ENCODE measurements around the gene ZNF536.

The ZNF536 gene

DNA sequence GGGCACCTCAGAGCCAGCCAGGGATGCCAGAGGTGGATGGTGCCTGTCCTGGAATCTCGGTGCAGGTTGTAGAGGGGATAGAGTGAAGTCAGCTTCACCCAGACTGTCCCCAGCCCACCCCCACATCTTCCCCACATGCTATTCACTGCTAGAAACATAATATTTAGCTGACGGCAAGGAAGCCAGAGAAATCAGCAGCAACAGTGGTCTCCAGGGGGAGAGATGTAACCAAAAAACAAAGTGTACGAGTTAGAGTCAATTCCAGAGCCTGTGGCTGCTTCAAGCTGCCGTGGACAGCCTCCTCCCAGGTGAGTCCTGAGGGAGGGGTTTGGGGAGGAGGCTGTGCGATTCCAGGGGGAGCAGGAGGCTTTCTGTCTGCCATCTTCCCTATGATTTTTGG lies 97.6 kb downstream of the ZNF536 start:
- DNase-seq: no peak
- H4K20me1 ChIP-seq (ENCODE audit: insufficient read depth, low read length): no peaks in the 10 kb centered on the region
- no peak overlapping the region for H2AFZ ChIP-seq (ENCODE audit: low read length)
- no peak overlapping the region for H3K4me3 ChIP-seq (ENCODE audit: low read length)
- H3K9me2 ChIP-seq (replicated peaks; ENCODE audit: insufficient read depth, low read length): no peaks in the 10 kb centered on the region
- H3F3A ChIP-seq (ENCODE audit: insufficient read depth, low read length): no peaks in the 10 kb centered on the region
- no peaks in the 10 kb centered on the region for H3K79me2 ChIP-seq (ENCODE audit: low read length)
- no peak overlapping the region for H3K9ac ChIP-seq (ENCODE audit: low read length)
- TF ChIP-seq EZH2phosphoT487 (IDR thresholded peaks at IDR 0.05; ENCODE audit: low read length) (no peak), EZH2 (optimal IDR thresholded peaks at IDR 0.05; ENCODE audit: low read depth, low read length) (no peak)
- TF ChIP-seq, protein P1, sequence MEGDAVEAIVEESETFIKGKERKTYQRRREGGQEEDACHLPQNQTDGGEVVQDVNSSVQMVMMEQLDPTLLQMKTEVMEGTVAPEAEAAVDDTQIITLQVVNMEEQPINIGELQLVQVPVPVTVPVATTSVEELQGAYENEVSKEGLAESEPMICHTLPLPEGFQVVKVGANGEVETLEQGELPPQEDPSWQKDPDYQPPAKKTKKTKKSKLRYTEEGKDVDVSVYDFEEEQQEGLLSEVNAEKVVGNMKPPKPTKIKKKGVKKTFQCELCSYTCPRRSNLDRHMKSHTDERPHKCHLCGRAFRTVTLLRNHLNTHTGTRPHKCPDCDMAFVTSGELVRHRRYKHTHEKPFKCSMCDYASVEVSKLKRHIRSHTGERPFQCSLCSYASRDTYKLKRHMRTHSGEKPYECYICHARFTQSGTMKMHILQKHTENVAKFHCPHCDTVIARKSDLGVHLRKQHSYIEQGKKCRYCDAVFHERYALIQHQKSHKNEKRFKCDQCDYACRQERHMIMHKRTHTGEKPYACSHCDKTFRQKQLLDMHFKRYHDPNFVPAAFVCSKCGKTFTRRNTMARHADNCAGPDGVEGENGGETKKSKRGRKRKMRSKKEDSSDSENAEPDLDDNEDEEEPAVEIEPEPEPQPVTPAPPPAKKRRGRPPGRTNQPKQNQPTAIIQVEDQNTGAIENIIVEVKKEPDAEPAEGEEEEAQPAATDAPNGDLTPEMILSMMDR (IDR thresholded peaks at IDR 0.05; ENCODE audit: low read length): no peak
- H3K9me3 ChIP-seq (replicated peaks; ENCODE audit: insufficient read depth, low read length): no peaks in the 10 kb centered on the region
- H3K4me1 ChIP-seq (ENCODE audit: low read length): no peaks in the 10 kb centered on the region
- peaks cover 29% of the 10 kb centered on the region for H3K27me3 ChIP-seq (replicated peaks; ENCODE audit: insufficient read depth, low read length)
- no peak overlapping the region for H3K4me2 ChIP-seq (ENCODE audit: low read depth, low read length)
- no peak overlapping the region for H3K27ac ChIP-seq (ENCODE audit: low read length)
- H3K36me3 ChIP-seq (replicated peaks; ENCODE audit: insufficient read depth, low read length): no peaks in the 10 kb centered on the region

DNA sequence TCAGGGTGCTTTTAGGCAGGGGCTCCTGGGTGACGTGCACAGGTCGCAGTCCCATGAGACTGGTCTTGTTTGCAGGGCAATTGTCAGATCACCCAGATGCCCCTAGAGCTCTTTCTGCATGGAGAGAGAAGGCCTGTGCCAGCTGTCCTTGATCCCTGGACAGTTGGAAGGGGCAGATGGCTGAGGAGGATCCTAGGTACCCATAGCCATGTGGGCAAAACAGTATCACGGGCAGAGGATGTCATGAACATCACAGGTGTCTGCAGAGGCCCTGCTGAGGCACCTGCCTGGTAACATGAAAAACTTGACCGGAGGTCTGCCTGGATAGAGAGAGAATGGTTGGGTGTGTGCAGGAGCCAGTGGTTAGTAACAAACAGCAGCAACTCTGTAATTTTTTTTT lies 99.3 kb downstream of the ZNF536 start:
- DNase-seq: no peak
- Histone ChIP-seq H4K20me1 (ENCODE audit: insufficient read depth, low read length) (no peaks in the 10 kb centered on the region), H3K9ac (ENCODE audit: low read length) (no peak overlapping the region), H3F3A (ENCODE audit: insufficient read depth, low read length) (no peaks in the 10 kb centered on the region), H3K27ac (ENCODE audit: low read length) (no peak overlapping the region), H3K4me2 (ENCODE audit: low read depth, low read length) (no peak overlapping the region), H3K27me3 (replicated peaks; ENCODE audit: insufficient read depth, low read length) (peaks cover 43% of the 10 kb centered on the region), H3K79me2 (ENCODE audit: low read length) (no peaks in the 10 kb centered on the region), H3K4me1 (ENCODE audit: low read length) (no peaks in the 10 kb centered on the region), H3K9me2 (replicated peaks; ENCODE audit: insufficient read depth, low read length) (no peaks in the 10 kb centered on the region), H3K36me3 (replicated peaks; ENCODE audit: insufficient read depth, low read length) (no peaks in the 10 kb centered on the region), H3K4me3 (ENCODE audit: low read length) (no peak overlapping the region), H2AFZ (ENCODE audit: low read length) (no peak overlapping the region), H3K9me3 (replicated peaks; ENCODE audit: insufficient read depth, low read length) (no peaks in the 10 kb centered on the region)
- no peak for TF ChIP-seq EZH2phosphoT487 (IDR thresholded peaks at IDR 0.05; ENCODE audit: low read length)
- no peak for TF ChIP-seq EZH2 (optimal IDR thresholded peaks at IDR 0.05; ENCODE audit: low read depth, low read length)
- TF ChIP-seq, protein P1 (IDR thresholded peaks at IDR 0.05; ENCODE audit: low read length): no peak

DNA sequence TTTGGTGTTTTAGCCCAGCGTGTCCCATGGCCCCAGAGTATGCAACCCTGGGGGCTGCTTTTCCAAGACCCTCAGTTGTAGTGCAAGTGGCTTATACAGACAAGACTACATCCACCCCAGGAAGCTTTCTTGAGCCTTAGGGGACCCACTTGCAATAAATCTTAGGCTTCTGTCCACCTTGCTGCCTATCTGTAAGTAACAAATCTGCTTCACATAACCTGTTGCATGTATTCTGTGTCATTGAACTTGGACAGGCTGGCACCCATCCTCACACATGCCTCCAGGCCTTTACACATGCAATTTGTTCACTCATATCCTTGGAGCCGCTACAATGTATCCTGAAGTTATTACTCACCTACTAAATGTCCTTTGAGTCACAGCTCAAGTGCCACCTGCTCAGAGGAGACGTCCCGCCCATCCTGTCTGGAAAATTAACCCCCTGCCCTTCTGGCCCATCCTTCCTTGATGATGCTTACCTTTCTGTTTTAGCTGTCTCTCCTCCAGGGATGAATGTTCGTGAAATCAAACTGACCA lies 101.2 kb downstream of the ZNF536 start:
- TF ChIP-seq EZH2 (optimal IDR thresholded peaks at IDR 0.05; ENCODE audit: low read depth, low read length) (no peak), EZH2phosphoT487 (IDR thresholded peaks at IDR 0.05; ENCODE audit: low read length) (no peak)
- TF ChIP-seq, protein P1 (IDR thresholded peaks at IDR 0.05; ENCODE audit: low read length): no peak
- peaks cover 50% of the 10 kb centered on the region for H3K27me3 ChIP-seq (replicated peaks; ENCODE audit: insufficient read depth, low read length)
- H2AFZ ChIP-seq (ENCODE audit: low read length): no peak overlapping the region
- no peaks in the 10 kb centered on the region for H3K4me1 ChIP-seq (ENCODE audit: low read length)
- no peak overlapping the region for H3K4me2 ChIP-seq (ENCODE audit: low read depth, low read length)
- no peak overlapping the region for H3K27ac ChIP-seq (ENCODE audit: low read length)
- no peaks in the 10 kb centered on the region for H3F3A ChIP-seq (ENCODE audit: insufficient read depth, low read length)
- no peaks in the 10 kb centered on the region for H3K9me3 ChIP-seq (replicated peaks; ENCODE audit: insufficient read depth, low read length)
- no peaks in the 10 kb centered on the region for H3K79me2 ChIP-seq (ENCODE audit: low read length)
- DNase-seq: no peak
- no peaks in the 10 kb centered on the region for H3K36me3 ChIP-seq (replicated peaks; ENCODE audit: insufficient read depth, low read length)
- no peak overlapping the region for H3K4me3 ChIP-seq (ENCODE audit: low read length)
- H4K20me1 ChIP-seq (ENCODE audit: insufficient read depth, low read length): no peaks in the 10 kb centered on the region
- H3K9ac ChIP-seq (ENCODE audit: low read length): no peak overlapping the region
- H3K9me2 ChIP-seq (replicated peaks; ENCODE audit: insufficient read depth, low read length): no peaks in the 10 kb centered on the region
